HL-60 (cell line): ENCODE measurements around the gene IFNE.

ENCODE experiments used
- DNase-seq, 2 experiments: peaks; one replicate each; pipeline ENCODE4 v3.0.0-alpha.2; 2010 to 2020; ENCODE audit warnings: low read depth in 1 of 2, low spot score in 1 of 2
- H3K27ac ChIP-seq: fragments of 250-450 bp; sonication (Bioruptor Pico); replicated peaks from 2 replicates; pipeline ENCODE4 v1.5.1; 2020; ENCODE audit warnings: mild to moderate bottlenecking, moderate library complexity
- H3K27me3 ChIP-seq: fragments of 250-450 bp; sonication (Bioruptor Pico); 2 replicates; pipeline ENCODE4 v1.5.1; 2021; ENCODE audit warnings: mild to moderate bottlenecking, moderate library complexity; ENCODE audit not compliant: insufficient read depth, poor library complexity, severe bottlenecking
- H3K4me3 ChIP-seq: replicated peaks from 2 replicates; pipeline ENCODE4 v1.5.1; 2011; ENCODE audit warnings: mild to moderate bottlenecking, control low read depth, low read length; ENCODE audit not compliant: insufficient read depth
- GABPA ChIP-seq: IDR thresholded peaks from 2 replicates; pipeline ENCODE4 v1.6.1; 2012; ENCODE audit warnings: low read depth
- POLR2AphosphoS5 ChIP-seq: IDR thresholded peaks from 2 replicates; pipeline ENCODE4 v1.6.1; 2012; ENCODE audit warnings: low read depth
- SPI1 ChIP-seq: IDR thresholded peaks from 2 replicates; pipeline ENCODE4 v1.6.1; 2012; ENCODE audit warnings: low read depth, mild to moderate bottlenecking, borderline replicate concordance
- TF ChIP-seq, protein P1 (sequence below): IDR thresholded peaks from 2 replicates; pipeline ENCODE4 v1.6.1; 2012; ENCODE audit warnings: low read depth; ENCODE audit not compliant: insufficient replicate concordance
- TF ChIP-seq, protein P2 (sequence below): IDR thresholded peaks from one replicate; pipeline ENCODE4 v1.5.1; 2011; ENCODE audit warnings: low read length, control low read depth, inconsistent platforms; ENCODE audit not compliant: insufficient read depth

Gene IFNE

DNA sequence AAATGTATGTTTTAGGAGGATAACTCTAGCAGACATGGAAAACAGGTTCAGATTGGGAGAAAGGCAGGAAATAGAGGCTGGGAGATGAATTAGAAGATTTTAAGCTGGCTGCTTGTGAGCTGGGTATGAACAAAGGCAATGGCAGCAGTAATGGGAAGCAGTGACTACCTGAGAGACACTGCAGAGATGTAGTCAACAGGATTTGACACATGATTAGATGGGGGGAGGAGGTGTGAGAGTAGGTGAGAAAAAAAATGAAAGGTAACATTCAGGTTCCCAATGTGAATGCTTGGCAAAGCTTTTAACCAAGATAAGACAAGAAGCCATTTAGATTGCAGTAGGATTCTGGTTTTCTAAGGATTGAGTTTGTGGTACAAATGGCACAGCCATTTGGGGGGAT lies 22.8 kb upstream of the IFNE start:
- Histone ChIP-seq H3K27me3 (no peaks in the 10 kb centered on the region), H3K27ac (no peak overlapping the region), H3K4me3 (no peak overlapping the region)
- DNase-seq, result no peak
- no peak for TF ChIP-seq POLR2AphosphoS5
- TF ChIP-seq SPI1, result no peak
- TF ChIP-seq, protein P1, sequence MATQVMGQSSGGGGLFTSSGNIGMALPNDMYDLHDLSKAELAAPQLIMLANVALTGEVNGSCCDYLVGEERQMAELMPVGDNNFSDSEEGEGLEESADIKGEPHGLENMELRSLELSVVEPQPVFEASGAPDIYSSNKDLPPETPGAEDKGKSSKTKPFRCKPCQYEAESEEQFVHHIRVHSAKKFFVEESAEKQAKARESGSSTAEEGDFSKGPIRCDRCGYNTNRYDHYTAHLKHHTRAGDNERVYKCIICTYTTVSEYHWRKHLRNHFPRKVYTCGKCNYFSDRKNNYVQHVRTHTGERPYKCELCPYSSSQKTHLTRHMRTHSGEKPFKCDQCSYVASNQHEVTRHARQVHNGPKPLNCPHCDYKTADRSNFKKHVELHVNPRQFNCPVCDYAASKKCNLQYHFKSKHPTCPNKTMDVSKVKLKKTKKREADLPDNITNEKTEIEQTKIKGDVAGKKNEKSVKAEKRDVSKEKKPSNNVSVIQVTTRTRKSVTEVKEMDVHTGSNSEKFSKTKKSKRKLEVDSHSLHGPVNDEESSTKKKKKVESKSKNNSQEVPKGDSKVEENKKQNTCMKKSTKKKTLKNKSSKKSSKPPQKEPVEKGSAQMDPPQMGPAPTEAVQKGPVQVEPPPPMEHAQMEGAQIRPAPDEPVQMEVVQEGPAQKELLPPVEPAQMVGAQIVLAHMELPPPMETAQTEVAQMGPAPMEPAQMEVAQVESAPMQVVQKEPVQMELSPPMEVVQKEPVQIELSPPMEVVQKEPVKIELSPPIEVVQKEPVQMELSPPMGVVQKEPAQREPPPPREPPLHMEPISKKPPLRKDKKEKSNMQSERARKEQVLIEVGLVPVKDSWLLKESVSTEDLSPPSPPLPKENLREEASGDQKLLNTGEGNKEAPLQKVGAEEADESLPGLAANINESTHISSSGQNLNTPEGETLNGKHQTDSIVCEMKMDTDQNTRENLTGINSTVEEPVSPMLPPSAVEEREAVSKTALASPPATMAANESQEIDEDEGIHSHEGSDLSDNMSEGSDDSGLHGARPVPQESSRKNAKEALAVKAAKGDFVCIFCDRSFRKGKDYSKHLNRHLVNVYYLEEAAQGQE, result no peak
- TF ChIP-seq, protein P2, sequence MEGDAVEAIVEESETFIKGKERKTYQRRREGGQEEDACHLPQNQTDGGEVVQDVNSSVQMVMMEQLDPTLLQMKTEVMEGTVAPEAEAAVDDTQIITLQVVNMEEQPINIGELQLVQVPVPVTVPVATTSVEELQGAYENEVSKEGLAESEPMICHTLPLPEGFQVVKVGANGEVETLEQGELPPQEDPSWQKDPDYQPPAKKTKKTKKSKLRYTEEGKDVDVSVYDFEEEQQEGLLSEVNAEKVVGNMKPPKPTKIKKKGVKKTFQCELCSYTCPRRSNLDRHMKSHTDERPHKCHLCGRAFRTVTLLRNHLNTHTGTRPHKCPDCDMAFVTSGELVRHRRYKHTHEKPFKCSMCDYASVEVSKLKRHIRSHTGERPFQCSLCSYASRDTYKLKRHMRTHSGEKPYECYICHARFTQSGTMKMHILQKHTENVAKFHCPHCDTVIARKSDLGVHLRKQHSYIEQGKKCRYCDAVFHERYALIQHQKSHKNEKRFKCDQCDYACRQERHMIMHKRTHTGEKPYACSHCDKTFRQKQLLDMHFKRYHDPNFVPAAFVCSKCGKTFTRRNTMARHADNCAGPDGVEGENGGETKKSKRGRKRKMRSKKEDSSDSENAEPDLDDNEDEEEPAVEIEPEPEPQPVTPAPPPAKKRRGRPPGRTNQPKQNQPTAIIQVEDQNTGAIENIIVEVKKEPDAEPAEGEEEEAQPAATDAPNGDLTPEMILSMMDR, result no peak
- no peak for TF ChIP-seq GABPA

DNA sequence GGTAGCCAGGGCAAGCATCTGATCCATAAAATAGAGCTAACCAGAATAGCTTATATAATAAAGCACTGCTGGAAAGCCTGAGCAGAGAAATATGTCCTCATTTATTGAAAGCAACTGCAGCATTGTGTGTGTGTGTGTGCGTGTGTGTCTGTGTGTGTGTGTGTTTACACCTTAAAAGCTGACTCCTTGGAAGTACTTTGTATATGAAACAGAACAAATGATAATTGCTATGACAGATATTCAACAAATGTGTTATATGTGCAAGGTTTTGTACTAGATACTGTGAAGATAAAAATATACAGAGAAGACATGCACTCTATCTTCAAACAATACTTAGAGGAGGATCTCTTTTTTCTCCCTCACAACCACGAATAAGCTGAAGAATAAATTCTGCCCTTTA lies 22.0 kb upstream of the IFNE start:
- Histone ChIP-seq H3K27ac (no peak overlapping the region), H3K27me3 (no peaks in the 10 kb centered on the region), H3K4me3 (no peak overlapping the region)
- no peak for DNase-seq
- no peak for TF ChIP-seq POLR2AphosphoS5

DNA sequence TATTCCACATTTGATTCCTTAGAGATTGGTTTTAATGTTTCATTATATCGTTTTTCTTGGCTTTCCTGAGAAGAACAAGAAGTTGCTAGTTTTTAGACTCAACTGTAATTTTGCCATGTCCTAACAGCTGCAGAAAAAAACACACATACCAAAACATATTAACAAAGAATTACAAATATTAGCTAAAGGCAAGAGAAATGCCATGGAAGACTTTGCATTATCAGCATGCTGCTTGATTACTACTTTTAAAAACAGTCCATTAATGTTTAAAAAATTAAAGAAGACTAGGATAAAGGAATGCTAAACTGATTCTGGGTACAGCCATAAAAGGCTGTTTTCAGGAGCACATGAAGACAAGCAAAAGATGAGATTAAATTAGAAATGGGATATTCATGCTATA lies 20.5 kb upstream of the IFNE start:
- no peak for DNase-seq
- TF ChIP-seq, protein P1, result no peak
- TF ChIP-seq SPI1, result no peak
- TF ChIP-seq GABPA, result no peak
- TF ChIP-seq POLR2AphosphoS5, result no peak
- TF ChIP-seq, protein P2, result no peak
- H3K27ac ChIP-seq, result no peak overlapping the region
- no peak overlapping the region for H3K4me3 ChIP-seq
- H3K27me3 ChIP-seq, result no peaks in the 10 kb centered on the region

DNA sequence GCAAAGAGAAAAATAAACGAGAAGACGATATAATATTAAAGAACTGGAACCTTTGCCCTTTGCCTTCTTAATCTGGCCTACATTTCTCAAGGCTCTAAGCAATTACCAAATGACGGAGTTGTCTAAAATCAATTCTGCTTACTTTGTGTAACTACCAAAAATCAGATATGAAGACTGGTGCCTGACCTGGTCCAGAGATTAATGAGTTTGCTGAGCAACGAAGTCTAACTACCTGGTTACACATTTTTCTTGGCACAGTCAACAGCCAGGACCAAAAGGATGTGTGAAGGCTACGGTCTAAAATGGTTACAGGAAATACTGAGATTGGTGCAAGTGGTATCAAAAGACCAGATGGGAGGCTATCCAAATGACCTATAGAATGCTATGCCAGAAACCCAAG lies 17.8 kb upstream of the IFNE start:
- Histone ChIP-seq H3K27me3 (no peaks in the 10 kb centered on the region), H3K4me3 (no peak overlapping the region), H3K27ac (no peak overlapping the region)
- DNase-seq, result no peak
- TF ChIP-seq, protein P2, result no peak
- TF ChIP-seq GABPA, result no peak
- TF ChIP-seq, protein P1, result no peak
- no peak for TF ChIP-seq POLR2AphosphoS5
- TF ChIP-seq SPI1, result no peak
